Measurements from ENCODE around the gene TRIM8.
"Not testable (repeated sequence)": the region's sequence is repeated elsewhere in the genome, so short reads cannot be mapped to it uniquely, and the experiment has no call there.

TRIM8 gene

GRCh38 chr10:102681696-102682095, 37.4 kb downstream of the TRIM8 start:
- DNase-seq (ENCODE audit: extremely low spot score, insufficient read length, low read depth) (no peak), FAIRE-seq (no peak)

GRCh38 chr10:102682416-102682815, 38.1 kb downstream of the TRIM8 start:
- no peak for FAIRE-seq

GRCh38 chr10:102682981-102683380, 38.7 kb downstream of the TRIM8 start:
- DNase-seq (ENCODE audit: extremely low spot score, insufficient read length, low read depth), result no peak
- no peak for FAIRE-seq

More at GRCh38 chr10:102682416-102682815, 38.1 kb downstream of the TRIM8 start:
- no peak for DNase-seq (ENCODE audit: extremely low spot score, insufficient read length, low read depth)

GRCh38 chr10:102683736-102684135, 39.5 kb downstream of the TRIM8 start:
- DNase-seq (ENCODE audit: extremely low spot score, insufficient read length, low read depth) (no peak), FAIRE-seq (no peak)

GRCh38 chr10:102691285-102692066, 47.2 kb downstream of the TRIM8 start:
- FAIRE-seq, result no peak
- no peak for DNase-seq (ENCODE audit: extremely low spot score, insufficient read length, low read depth)

- DNase-seq (ENCODE audit: extremely low spot score, insufficient read length, low read depth); FAIRE-seq: not testable (repeated sequence)
Observed at GRCh38 chr10:102695401-102695800, 51.1 kb downstream of the TRIM8 start.

GRCh38 chr10:102696736-102697135, 52.5 kb downstream of the TRIM8 start:
- peak; percentile 41 for FAIRE-seq
- DNase-seq (ENCODE audit: extremely low spot score, insufficient read length, low read depth), result no peak

- DNase-seq (ENCODE audit: extremely low spot score, insufficient read length, low read depth), result no peak
- no peak for FAIRE-seq
Observed at GRCh38 chr10:102698894-102699293, 54.6 kb downstream of the TRIM8 start.

GRCh38 chr10:102701272-102701671, 57.0 kb downstream of the TRIM8 start:
- no peak for DNase-seq (ENCODE audit: extremely low spot score, insufficient read length, low read depth)
- peak; percentile 62 for FAIRE-seq

GRCh38 chr10:102701796-102702195, 57.5 kb downstream of the TRIM8 start:
- no peak for FAIRE-seq
- no peak for DNase-seq (ENCODE audit: extremely low spot score, insufficient read length, low read depth)

GRCh38 chr10:102702742-102703141, 58.5 kb downstream of the TRIM8 start:
- no peak for FAIRE-seq
- no peak for DNase-seq (ENCODE audit: extremely low spot score, insufficient read length, low read depth)

GRCh38 chr10:102704915-102705314, 60.6 kb downstream of the TRIM8 start:
- no peak for FAIRE-seq
- DNase-seq (ENCODE audit: extremely low spot score, insufficient read length, low read depth), result no peak

GRCh38 chr10:102705531-102705930, 61.3 kb downstream of the TRIM8 start:
- no peak for DNase-seq (ENCODE audit: extremely low spot score, insufficient read length, low read depth)
- no peak for FAIRE-seq

Data from GM18507 (cell line).